HG03575 (cell line): Measurements from ENCODE around the gene SETD5.

Experiments used
- ATAC-seq: cut with Tn5 transposase; IDR thresholded peaks from one replicate; pipeline ENCODE4 v1.9.1; 2021; ENCODE audit not compliant: unreplicated experiment, insufficient number of reproducible peaks, low FRiP score; ENCODE audit errors: extremely low read depth

The SETD5 gene

DNA sequence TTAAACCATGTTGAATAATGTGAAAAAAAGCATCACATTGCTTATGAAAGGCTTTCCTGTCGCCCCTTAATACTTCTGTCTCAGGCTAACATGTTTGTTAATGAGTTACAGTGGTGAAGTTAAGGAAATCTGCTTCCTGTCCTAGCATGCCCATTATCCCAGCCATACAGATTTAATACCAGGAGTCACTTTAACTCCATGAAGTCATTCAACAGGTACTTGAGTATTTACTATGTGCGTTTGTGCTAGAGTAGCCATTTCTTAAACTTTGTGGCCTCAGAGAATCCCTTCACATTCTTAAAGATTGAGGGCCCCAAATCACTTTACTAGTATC is 10.1 kb upstream of the SETD5 start:
- no peak for ATAC-seq

DNA sequence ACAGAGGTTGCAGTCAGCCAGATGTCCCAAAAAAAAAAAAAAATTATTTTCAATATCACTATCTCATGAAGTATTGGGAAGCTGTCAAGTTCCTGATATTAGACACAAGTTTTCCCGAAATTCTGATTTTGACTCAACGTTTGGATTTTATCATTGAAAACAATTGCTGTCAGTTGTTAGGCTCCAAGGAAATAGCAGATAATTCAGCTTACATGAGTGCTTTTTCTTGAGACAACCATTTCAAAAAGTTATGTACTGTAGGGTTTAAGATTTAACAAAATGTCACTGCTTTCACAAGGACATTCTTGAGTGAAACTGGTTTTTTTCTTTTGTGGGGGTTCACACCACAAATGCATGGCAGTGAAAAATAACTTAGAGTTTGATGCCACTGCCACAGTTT is 9.3 kb upstream of the SETD5 start:
- no peak for ATAC-seq

DNA sequence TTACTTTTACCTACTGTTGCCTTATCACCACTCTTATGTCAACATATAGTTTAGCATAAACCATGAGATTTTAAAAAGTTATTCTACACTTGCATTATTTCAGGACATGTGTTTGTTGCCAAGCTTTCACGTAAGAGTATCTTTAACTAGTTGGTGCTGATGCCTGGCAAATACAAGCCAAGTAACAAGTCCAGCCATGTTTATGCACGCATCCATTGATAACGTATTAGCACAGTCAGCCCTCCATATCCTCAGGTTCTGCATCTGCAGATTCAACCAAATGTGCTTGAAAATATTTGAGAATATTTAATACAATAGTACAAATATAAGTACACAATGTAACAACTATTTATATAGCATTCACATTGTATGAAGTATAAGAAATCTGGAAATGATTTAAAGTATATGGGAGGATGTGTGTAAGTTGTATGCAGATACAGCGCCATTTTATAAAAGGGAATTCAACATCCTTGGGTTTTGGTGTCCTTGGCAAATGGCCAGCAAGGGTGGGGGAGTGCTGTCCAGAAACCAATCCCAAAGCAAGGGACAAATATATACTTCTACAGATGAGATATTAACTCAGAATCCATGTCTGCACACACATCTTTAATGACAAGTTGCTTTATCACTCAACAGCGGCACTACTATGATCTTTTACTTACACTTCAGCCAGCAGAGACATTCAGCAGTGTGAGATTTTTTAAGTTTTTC is 8.7 kb upstream of the SETD5 start:
- ATAC-seq: no peak

DNA sequence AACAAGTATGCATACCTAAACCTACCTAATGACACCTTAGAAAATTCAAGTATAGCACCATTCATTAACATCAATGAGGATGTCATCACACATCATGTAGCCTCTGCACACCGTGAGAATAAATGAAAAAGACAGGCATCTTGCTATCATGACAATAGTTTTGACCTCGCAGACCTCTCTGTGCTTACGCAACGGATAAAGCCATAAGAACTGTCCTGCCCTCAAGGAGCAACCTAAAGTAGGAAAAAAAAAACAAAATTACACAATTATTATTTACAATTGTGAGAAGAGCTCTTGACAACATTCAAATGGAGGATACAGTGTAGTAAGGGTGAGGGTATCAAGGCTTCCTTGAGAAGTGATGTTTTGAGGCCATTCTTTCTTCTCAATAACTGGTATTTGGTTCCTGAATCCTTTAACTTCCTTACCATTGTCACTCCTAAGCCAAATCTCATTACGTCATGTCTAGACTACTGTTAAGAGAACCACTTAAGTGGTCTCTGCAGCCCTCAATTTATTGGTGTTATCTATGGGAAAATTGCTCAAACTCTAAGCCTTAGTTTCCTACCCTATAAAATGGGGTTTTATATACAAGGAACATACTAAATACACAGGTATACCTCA is 7.0 kb upstream of the SETD5 start:
- ATAC-seq: no peak

DNA sequence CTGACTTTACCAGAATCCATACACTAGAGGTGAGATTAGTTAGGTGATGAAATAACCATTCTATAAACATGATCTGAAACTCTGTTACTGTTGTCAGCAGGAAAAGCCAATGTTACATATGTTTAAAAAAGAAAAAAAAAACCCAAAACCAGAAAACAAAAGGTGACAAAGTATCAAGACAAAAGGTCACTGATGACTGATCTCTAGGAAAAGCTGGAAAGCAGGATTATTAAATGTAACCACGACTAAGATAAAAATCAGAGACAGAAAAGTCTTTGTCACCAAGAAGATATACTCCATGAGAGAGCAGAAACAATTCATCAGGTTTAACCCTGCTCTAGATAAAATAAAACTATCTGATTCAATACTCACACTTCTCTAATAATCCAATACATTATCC is 5.4 kb upstream of the SETD5 start:
- ATAC-seq: no peak

DNA sequence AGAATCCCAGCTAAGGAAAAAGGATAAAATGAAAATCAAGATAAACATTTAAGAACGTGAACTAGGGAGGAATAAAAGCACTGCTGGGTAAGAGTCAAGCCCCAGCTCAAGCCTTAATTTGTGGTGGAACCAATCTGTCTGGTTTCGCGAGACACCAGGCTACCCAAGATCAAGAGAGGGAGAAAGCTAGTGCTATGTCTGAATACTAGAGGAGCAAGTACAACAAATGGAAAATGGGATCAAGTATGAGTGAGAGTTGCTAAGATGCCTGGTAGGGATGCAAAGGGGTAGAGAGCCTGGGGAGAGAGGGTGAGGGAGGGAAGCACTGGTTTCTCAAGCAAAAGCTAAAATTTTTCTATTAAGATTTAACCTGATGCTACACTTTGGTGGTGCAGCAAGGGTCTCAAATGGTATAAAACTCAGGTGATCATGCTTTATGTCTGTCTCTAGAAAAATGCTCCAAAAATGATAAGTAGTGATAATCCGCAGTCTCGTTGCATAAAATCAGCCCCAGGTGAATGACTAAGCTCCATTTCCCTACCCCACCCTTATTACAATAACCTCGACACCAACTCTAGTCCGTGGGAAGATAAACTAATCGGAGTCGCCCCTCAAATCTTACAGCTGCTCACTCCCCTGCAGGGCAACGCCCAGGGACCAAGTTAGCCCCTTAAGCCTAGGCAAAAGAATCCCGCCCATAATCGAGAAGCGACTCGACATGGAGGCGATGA is 1.7 kb upstream of the SETD5 start:
- ATAC-seq: no peak

DNA sequence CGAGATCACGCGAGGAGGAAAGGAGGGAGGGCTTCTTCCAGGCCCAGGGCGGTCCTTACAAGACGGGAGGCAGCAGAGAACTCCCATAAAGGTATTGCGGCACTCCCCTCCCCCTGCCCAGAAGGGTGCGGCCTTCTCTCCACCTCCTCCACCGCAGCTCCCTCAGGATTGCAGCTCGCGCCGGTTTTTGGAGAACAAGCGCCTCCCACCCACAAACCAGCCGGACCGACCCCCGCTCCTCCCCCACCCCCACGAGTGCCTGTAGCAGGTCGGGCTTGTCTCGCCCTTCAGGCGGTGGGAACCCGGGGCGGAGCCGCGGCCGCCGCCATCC is 1.1 kb upstream of the SETD5 start:
- ATAC-seq: peak; percentile 17

DNA sequence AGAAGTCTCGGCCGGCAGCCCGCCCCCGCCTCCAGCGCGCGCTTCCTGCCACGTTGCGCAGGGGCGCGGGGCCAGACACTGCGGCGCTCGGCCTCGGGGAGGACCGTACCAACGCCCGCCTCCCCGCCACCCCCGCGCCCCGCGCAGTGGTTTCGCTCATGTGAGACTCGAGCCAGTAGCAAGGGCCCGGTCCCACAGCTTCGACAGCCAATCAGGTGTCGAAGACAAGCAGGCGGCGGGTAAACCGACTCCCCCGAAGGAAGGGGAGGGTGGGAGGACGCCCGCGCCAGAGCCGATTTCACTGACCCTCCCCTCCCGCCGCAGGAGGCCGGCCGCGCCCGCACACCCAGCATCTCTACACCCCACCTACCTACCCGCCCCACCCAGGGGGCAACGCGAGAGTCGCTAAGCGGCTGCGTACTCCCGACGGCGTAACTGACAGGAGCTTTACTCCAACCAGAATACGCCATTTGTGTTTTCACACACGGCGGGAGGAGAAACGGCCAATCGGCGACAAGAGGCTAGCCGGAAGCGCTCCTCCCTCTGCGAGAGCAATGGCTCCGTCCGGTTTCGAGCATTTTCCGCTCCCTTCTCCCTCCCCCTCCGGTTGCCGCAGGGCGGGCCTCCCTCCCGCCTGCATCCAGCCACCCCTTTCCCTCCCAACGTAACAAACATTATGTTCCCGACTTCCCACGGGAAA is 633 bp upstream of the SETD5 start:
- ATAC-seq: peak; percentile 64

DNA sequence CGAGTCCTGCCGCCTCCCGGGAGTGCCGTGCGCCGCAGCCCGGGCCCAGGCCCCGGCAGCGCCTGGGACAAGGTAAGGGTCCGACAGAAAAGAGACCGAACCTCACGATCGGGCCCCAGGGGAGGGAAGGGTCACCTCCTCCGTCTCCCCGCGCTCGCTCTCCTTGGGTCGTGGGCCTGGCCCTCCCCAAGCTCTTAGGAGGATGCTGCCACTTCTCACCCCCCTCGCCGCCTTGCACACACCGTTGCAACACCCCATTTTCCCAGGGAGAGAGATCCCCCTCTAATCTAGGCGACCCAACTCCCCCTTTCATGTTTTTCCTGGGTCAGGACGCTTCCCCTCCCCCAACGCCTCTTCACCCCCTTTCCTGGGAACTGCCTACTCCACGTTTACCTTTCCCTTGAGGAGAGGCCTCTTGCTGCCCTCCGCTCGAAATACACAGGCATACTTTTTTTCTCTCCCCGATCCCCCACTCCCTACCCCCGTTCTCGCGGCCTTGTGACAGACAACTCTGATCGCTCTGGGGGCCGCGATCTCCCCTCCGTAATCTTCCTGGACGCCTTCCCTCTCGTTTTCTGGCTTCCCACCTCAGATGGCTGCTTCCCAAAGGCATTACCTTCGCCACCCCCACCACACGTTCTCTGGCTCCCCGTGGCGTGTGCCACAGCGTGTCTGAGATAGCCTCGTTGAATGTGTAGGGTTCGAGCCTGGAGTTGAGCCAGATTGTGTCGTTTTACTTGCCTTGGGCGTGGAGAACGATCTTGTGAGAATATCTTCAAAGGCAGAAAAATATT is 688 bp downstream of the SETD5 start:
- no peak for ATAC-seq

DNA sequence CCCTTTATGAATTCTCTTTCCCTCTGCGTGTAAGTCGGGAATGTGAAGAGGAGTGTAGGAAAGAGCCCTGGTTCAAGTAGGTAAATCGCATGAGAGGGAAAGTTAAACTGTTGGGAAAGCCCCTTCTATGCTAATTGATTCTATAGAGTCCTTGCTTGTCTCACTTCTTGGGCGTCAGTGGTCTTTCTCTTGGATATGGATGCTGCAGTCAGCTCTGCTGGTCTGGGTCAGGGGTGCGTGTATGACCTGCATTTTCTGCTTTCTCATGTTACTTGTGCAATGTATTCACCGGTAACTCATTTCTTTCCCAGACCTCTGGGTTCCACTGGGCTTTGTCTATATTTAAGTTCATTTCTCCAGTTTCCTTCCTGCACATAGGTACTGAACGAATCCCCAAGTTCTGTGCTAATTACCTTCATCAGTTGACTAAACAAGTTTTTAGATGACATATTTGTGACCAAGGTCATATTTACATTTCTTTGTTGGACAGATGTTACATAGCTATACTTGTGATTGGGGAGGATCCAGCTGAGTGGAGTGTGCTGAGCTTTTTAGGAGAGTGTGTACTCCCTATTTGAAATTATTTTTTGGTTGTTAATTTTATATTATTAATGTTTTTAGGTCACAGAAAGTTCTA is 1.4 kb downstream of the SETD5 start:
- ATAC-seq: no peak

DNA sequence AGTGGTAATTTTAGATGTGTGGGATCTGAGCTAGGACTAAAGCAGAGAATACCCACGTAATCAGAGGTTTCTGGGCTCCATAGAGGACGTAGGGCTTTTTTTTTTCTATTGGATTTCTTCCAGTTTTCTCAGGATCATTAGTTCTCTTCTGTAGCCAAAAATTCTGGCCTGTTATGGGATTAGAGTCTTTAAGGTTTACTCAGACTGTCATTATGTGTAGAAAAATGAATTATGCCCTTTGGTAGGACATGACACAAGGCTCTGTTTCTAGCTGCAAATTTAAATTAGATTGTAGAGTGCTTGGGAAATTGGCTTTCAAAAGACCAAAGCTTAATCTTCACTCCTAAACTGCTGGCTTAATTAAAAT is 1.9 kb downstream of the SETD5 start:
- no peak for ATAC-seq

DNA sequence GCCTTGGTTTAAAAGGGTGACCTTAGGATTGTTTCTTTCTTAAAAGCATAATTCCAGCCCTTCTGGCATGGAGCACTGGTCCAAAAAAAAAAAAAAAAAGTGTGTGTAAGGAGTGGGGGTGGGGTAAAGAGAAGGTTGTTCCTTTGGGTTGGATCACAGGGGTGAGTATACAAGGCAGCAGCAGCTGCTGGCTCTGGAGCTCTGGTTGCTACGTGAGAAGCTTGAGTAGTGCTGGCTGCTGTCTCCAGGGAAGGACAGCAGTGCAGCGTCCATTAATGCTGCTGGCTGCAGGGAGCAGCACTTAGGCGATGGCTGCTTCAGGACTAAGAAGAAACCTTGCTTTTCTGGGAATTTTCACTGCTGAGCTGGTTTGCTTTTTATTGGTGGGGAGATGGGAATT is 2.3 kb downstream of the SETD5 start:
- no peak for ATAC-seq

DNA sequence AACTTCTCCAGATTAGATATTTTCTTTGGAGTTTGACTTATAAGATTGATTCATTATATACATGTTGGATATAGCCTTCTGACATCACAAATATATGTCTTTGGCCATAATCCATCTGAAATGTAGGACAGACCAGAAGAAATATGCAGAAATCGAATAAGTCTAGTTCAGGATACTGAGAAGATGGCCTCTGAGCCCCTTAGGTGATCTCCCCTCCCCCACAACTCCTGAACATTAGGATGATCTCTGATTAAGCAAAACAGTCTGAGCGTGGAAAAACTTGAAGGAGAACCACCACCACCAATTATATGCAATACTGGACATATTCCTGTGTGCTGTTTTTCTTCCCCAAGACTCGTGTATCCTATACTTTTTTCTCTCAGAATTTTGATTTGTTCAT is 3.2 kb downstream of the SETD5 start:
- ATAC-seq: no peak

DNA sequence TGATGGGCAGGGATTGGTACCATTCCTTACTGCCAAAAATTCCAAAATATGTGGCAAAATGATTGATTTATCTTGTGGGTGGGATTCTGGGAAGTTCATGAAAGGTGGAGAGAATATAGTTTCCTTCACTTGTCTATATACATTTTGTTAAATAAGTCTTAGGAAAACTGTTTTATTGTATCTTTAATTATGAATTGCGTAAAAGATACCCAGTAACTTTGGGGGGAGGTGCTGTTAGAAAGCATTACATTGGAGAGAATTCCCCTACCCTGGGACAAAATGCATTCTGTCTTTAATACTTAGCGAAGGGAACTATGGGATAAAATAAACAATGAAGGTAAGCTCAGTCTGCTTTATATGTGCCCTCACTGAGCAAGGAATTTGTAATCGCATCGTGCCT is 4.6 kb downstream of the SETD5 start:
- no peak for ATAC-seq

DNA sequence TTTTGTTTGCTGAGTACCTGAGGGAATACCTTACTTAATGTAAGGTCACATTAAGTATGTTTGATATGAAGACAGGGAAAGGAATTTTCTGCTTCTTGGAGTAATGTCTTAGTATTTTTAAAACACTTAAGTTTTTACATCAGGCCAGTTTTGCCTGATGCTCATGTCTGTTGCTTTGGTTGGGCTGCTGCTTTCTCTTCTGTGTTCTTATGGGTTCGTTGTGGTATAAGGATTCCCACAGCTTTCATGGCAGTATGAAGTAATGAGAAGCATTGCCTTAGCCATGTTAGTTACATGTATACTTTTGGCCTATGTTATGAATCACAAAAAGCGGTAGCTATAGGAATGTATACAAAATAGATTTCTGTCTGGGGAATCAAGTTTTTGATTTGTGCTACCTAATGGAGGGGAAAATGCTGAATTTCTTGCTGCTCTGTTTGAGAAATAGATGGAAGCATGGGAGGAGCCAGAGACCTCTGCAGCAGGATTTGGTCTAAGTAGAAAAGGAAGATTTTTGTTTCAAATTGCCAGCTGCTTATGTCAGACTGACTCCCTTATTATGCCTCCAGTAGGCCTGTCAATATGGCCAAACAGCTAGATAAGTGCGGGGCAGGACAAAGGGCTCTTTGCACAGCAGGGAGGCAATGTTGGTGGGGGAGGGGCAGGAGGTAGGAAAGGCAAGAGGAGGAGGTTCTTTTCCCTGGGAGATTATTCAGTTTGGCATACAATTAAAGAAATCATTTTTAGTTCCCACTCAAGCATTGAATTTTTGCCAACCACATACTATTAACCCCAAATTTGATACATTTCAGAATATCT is 5.2 kb downstream of the SETD5 start:
- no peak for ATAC-seq

DNA sequence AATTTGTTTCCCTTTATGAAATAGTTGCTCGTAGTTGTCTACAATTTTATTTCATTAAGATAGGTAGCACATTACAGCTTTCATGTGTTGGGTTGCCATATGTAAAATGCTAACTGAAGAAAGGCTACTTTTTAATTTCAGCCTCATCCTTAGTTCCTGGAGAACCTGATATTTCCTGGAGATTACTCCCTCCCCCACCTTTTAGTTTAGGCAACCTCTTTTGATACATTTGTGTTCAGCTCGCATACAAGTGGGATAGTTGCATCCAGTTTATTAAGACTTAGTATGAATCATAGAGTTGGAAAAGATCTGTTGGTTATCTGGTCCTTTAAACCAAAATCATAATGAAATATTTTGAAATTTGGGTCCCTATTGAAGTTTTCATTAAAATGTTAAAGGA is 6.0 kb downstream of the SETD5 start:
- no peak for ATAC-seq

DNA sequence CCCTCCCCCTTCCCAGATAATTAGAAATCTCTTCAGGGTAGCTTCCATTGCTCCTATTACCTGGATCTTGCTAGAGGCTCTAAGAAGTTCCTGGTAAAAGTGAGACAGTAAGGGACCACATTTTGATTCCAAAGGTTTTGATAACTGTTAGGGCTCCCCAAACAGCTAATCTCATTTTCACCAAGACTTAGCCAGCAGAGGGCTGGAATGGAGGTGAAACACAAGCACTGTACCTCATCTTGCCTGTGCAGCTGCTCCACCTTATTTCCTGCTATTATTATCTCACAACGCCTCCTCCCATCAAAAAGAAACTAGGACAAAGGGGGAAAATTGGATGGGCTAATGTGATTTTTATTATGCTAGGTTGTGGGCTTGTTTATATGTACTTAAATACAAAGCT is 7.3 kb downstream of the SETD5 start:
- ATAC-seq: no peak

DNA sequence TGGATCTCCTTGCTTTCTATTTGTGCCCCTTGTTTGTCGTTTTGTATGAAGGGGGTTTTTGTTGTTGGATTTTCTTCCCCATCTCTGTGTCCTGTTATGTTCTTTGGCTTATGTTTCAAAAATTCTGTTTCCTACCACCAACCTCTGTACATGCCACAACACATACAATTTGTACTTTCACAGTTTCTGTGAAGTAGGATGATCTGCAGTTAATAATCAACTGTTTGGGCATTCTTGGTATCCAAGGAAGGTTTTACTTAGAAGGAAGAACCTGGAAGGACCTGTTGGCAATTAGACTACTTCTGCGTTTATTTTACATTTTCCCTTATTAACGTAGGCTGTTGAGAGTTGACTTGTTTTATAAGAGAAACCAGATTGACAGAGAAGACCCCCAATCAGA is 8.3 kb downstream of the SETD5 start:
- ATAC-seq: no peak
